Measurements from ENCODE around the gene KRT82.

KRT82 gene

GRCh38 chr12:52356762-52357580 lies 49.2 kb downstream of the KRT82 start:
- H3K4me3 ChIP-seq (ENCODE audit: low read depth, low read length), result no peak overlapping the region
- no peak for DNase-seq (ENCODE audit: low read depth)
- no peak for TF ChIP-seq CTCF (IDR thresholded peaks at IDR 0.05; ENCODE audit: low read depth, low read length, missing control alignments)

GRCh38 chr12:52356031-52356761 lies 49.9 kb downstream of the KRT82 start:
- DNase-seq (ENCODE audit: low read depth), result no peak
- no peak overlapping the region for H3K4me3 ChIP-seq (ENCODE audit: low read depth, low read length)
- no peak for TF ChIP-seq CTCF (IDR thresholded peaks at IDR 0.05; ENCODE audit: low read depth, low read length, missing control alignments)

GRCh38 chr12:52355176-52355575 lies 51.0 kb downstream of the KRT82 start:
- no peak for TF ChIP-seq CTCF (IDR thresholded peaks at IDR 0.05; ENCODE audit: low read depth, low read length, missing control alignments)
- no peak for DNase-seq (ENCODE audit: low read depth)
- H3K4me3 ChIP-seq (ENCODE audit: low read depth, low read length), result no peak overlapping the region

GRCh38 chr12:52354200-52354599 lies 51.9 kb downstream of the KRT82 start:
- no peak for DNase-seq (ENCODE audit: low read depth)
- no peak overlapping the region for H3K4me3 ChIP-seq (ENCODE audit: low read depth, low read length)
- TF ChIP-seq CTCF (IDR thresholded peaks at IDR 0.05; ENCODE audit: low read depth, low read length, missing control alignments), result no peak

- no peak overlapping the region for H3K4me3 ChIP-seq (ENCODE audit: low read depth, low read length)
- DNase-seq (ENCODE audit: low read depth), result no peak
- no peak for TF ChIP-seq CTCF (IDR thresholded peaks at IDR 0.05; ENCODE audit: low read depth, low read length, missing control alignments)
Measured at GRCh38 chr12:52353766-52354165, 52.4 kb downstream of the KRT82 start.

GRCh38 chr12:52352951-52353350 lies 53.2 kb downstream of the KRT82 start:
- no peak for DNase-seq (ENCODE audit: low read depth)
- TF ChIP-seq CTCF (IDR thresholded peaks at IDR 0.05; ENCODE audit: low read depth, low read length, missing control alignments), result no peak

More at GRCh38 chr12:52352951-52353350, 53.2 kb downstream of the KRT82 start:
- H3K4me3 ChIP-seq (ENCODE audit: low read depth, low read length), result no peak overlapping the region

Data from GM12864 (cell line).